DND-41 (cell line): ENCODE results near the gene IKZF5.

Experiments
- ATAC-seq: fragments of 200-7000 bp; cut with Tn5 transposase; 3 replicates; pipeline ENCODE4 v1.9.1; 2021; ENCODE audit warnings: low read depth; ENCODE audit not compliant: insufficient read depth
- DNase-seq: peaks from one replicate; pipeline ENCODE4 v3.0.0-alpha.2; 2020
- H2AFZ ChIP-seq: 2 replicates; pipeline ENCODE4 v1.6.0; 2012; ENCODE audit warnings: low read depth, low read length
- H3K27ac ChIP-seq: 2 replicates; pipeline ENCODE4 v1.5.1; 2012; ENCODE audit warnings: low read length, inconsistent platforms
- H3K27me3 ChIP-seq: fragments of 200-600 bp; sonication (generic); 2 replicates; pipeline ENCODE4 v1.6.0; 2012; ENCODE audit warnings: low read length, mild to moderate bottlenecking, inconsistent platforms; ENCODE audit not compliant: insufficient read depth, poor library complexity
- H3K36me3 ChIP-seq: 2 replicates; pipeline ENCODE4 v1.5.1; 2012; ENCODE audit warnings: low read length, inconsistent platforms; ENCODE audit not compliant: insufficient read depth
- H3K4me1 ChIP-seq: 2 replicates; pipeline ENCODE4 v1.5.1; 2012; ENCODE audit warnings: mild to moderate bottlenecking, low read length; ENCODE audit not compliant: insufficient read depth
- H3K4me2 ChIP-seq: 2 replicates; pipeline ENCODE4 v1.6.0; 2012; ENCODE audit warnings: mild to moderate bottlenecking, moderate library complexity, low read length, inconsistent platforms; ENCODE audit not compliant: insufficient read depth
- H3K4me3 ChIP-seq, 2 experiments: fragments of 200-600 bp in 1 of 2; shearing (Covaris generic) in 1 of 2; 2 replicates each; pipeline ENCODE4 v1.5.1; 2012 to 2016; ENCODE audit warnings: inconsistent platforms in 2 of 2, low read length in 2 of 2, mild to moderate bottlenecking in 2 of 2, low read depth in 1 of 2, moderate library complexity in 1 of 2
- H3K79me2 ChIP-seq: 2 replicates; pipeline ENCODE4 v1.6.0; 2012; ENCODE audit warnings: low read length, inconsistent platforms; ENCODE audit not compliant: insufficient read depth
- H3K9ac ChIP-seq: 2 replicates; pipeline ENCODE4 v1.6.0; 2012; ENCODE audit warnings: low read depth, mild to moderate bottlenecking, inconsistent platforms, low read length, moderate library complexity
- H3K9me3 ChIP-seq: 2 replicates; pipeline ENCODE4 v1.5.1; 2012; ENCODE audit warnings: low read length, moderate library complexity, mild to moderate bottlenecking, inconsistent platforms; ENCODE audit not compliant: insufficient read depth, severe bottlenecking
- H4K20me1 ChIP-seq: 2 replicates; pipeline ENCODE4 v1.6.0; 2012; ENCODE audit warnings: low read length; ENCODE audit not compliant: insufficient read depth
- EZH2 ChIP-seq: IDR thresholded peaks from 3 replicates; pipeline ENCODE4 v1.6.1; 2012; ENCODE audit warnings: borderline replicate concordance, low read depth, mild to moderate bottlenecking, moderate library complexity, low read length, inconsistent platforms; ENCODE audit not compliant: severe bottlenecking
- TF ChIP-seq, protein P1 (sequence below): IDR thresholded peaks from 2 replicates; pipeline ENCODE4 v1.5.1; 2012; ENCODE audit warnings: borderline replicate concordance, low read length, moderate library complexity, mild to moderate bottlenecking; ENCODE audit not compliant: poor library complexity, severe bottlenecking; ENCODE audit errors: extremely low read depth

The IKZF5 gene

DNA sequence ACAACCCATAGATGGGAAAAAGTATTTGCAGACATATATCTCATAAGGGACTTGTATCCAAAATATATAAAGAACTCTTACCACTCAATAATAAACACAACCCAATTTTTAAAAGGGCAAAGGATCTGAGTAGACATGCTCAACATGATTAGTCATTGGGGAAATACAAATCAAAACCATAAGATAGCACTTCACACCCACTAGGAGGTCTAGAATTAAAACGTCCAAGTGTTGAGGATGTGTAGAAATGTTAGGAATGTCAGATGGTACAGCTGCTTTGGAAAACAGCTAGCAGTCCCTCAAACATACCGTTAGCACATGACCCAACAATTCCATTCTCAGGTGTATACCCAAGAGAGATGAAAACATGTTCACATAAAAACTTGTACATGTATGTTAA lies 20.1 kb downstream of the IKZF5 start:
- Histone ChIP-seq H3K4me2 (no peak overlapping the region), H3K4me3 (no peak overlapping the region), H3K27me3 (no peaks in the 10 kb centered on the region), H4K20me1 (no peaks in the 10 kb centered on the region), H3K9ac (no peak overlapping the region), H3K79me2 (no peaks in the 10 kb centered on the region), H3K36me3 (peaks cover 25% of the 10 kb centered on the region; the same call in 1 of the 2 replicates), H3K27ac (no peak overlapping the region), H3K9me3 (no peaks in the 10 kb centered on the region), H2AFZ (no peak overlapping the region), H3K4me1 (no peaks in the 10 kb centered on the region)
- no peak for DNase-seq
- ATAC-seq = no peak
- no peak for TF ChIP-seq EZH2
- TF ChIP-seq, protein P1, sequence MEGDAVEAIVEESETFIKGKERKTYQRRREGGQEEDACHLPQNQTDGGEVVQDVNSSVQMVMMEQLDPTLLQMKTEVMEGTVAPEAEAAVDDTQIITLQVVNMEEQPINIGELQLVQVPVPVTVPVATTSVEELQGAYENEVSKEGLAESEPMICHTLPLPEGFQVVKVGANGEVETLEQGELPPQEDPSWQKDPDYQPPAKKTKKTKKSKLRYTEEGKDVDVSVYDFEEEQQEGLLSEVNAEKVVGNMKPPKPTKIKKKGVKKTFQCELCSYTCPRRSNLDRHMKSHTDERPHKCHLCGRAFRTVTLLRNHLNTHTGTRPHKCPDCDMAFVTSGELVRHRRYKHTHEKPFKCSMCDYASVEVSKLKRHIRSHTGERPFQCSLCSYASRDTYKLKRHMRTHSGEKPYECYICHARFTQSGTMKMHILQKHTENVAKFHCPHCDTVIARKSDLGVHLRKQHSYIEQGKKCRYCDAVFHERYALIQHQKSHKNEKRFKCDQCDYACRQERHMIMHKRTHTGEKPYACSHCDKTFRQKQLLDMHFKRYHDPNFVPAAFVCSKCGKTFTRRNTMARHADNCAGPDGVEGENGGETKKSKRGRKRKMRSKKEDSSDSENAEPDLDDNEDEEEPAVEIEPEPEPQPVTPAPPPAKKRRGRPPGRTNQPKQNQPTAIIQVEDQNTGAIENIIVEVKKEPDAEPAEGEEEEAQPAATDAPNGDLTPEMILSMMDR = no peak

DNA sequence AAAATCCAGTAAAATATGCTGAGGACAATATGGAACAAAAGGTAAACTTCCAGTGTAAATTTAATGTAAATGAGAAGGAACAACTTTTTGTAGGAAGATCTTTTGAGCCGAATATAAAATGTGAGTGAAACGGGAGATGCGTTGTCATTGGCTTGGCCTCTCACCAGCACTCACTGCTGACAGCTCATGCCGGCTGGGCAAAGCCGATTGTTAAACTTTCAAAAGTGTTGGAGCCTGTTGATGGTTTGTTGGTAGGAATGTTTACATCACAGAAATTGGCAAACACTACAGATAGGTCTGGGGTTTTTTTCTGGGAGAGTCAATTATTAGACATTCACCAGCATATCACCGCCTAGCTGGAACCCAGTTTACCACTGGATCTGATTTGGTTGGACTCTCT lies 22.3 kb downstream of the IKZF5 start:
- Histone ChIP-seq H3K27me3 (no peaks in the 10 kb centered on the region), H3K9me3 (no peaks in the 10 kb centered on the region), H3K4me2 (no peak overlapping the region), H3K4me1 (peaks cover 5% of the 10 kb centered on the region; the same call in 1 of the 2 replicates), H3K4me3 (no peak overlapping the region), H2AFZ (no peak overlapping the region), H3K36me3 (peaks cover 14% of the 10 kb centered on the region; the same call in 1 of the 2 replicates), H4K20me1 (no peaks in the 10 kb centered on the region), H3K9ac (no peak overlapping the region), H3K27ac (no peak overlapping the region), H3K79me2 (no peaks in the 10 kb centered on the region)
- no peak for DNase-seq
- TF ChIP-seq, protein P1 = no peak
- no peak for TF ChIP-seq EZH2
- ATAC-seq = no peak

DNA sequence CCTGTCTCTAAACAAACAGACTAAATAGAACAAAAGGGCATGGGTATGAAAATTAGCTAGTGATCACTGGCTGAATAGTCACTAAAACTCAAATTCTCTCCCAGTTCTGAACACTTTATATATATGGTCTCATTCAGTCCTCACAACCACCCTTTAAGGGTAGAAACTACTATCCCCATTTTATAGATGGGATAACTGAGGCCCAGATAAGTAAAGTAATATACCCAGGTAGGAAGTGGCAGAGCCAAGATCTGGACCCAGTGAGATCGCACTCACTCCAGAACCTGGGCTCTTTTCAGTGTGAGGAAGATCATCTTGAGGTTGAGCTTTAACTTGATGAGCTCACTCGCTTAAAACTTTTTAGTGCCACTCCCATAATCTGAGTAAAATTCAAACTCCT lies 23.9 kb downstream of the IKZF5 start:
- ATAC-seq (no peak), DNase-seq (no peak)
- TF ChIP-seq, protein P1 = no peak
- TF ChIP-seq EZH2 = no peak
- Histone ChIP-seq H3K4me3 (no peak overlapping the region), H3K36me3 (peaks cover 8% of the 10 kb centered on the region; the same call in 1 of the 2 replicates), H3K4me2 (no peak overlapping the region), H3K4me1 (peaks cover 16% of the 10 kb centered on the region), H3K9ac (no peak overlapping the region), H3K9me3 (no peaks in the 10 kb centered on the region), H3K27ac (no peak overlapping the region), H3K79me2 (no peaks in the 10 kb centered on the region), H4K20me1 (no peaks in the 10 kb centered on the region), H2AFZ (no peak overlapping the region), H3K27me3 (no peaks in the 10 kb centered on the region)

DNA sequence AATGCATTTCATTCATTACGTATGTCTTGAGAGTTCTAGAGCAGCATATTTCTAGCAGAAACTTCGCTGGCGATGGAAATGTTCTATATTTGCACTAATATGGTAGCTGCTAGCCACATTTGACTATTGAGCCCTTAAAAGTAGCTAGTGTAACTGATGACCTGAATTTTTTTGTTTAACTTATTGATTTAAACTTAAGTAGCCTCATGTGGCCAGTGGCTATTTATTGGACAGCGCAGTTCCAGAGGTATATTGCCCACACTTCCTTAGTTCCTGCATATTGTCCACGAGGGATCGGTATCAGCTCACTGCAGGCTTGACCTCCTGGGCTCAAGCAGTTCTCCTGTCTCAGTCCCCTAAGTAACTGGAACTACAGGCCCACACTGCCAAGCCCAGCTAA lies 24.7 kb downstream of the IKZF5 start:
- Histone ChIP-seq H3K36me3 (peaks cover 4% of the 10 kb centered on the region; the same call in 1 of the 2 replicates), H3K27me3 (no peaks in the 10 kb centered on the region), H3K4me3 (no peak overlapping the region), H3K79me2 (no peaks in the 10 kb centered on the region), H3K4me1 (peaks cover 24% of the 10 kb centered on the region), H3K9me3 (no peaks in the 10 kb centered on the region), H3K4me2 (no peak overlapping the region), H2AFZ (no peak overlapping the region), H3K27ac (no peak overlapping the region), H3K9ac (no peak overlapping the region), H4K20me1 (no peaks in the 10 kb centered on the region)
- DNase-seq (no peak), ATAC-seq (no peak)
- TF ChIP-seq, protein P1 = no peak
